SK-N-SH (cell line): ENCODE results near the gene GFRA3.

Experiments used
- EP300 ChIP-seq, 2 experiments: IDR thresholded peaks; 2 replicates each; pipeline versions ENCODE4 v1.4.0 to v1.6.1; 2012; ENCODE audit warnings: borderline replicate concordance in 1 of 2, low read depth in 1 of 2, low read length in 1 of 2
- EZH2phosphoT487 ChIP-seq: fragments of 200-600 bp; sonication (generic); IDR thresholded peaks from 2 replicates; pipeline ENCODE4 v1.6.1; 2017; ENCODE audit warnings: low read depth, mixed run types, mild to moderate bottlenecking, antibody characterized with exemption, moderate library complexity, borderline replicate concordance
- FOSL2 ChIP-seq: IDR thresholded peaks from 2 replicates; pipeline ENCODE4 v1.4.0; 2012; ENCODE audit warnings: low read depth, mild to moderate bottlenecking, moderate library complexity, borderline replicate concordance
- GABPA ChIP-seq: IDR thresholded peaks from 2 replicates; pipeline ENCODE4 v1.4.0; 2012; ENCODE audit warnings: low read depth, mild to moderate bottlenecking
- MXI1 ChIP-seq: IDR thresholded peaks from 2 replicates; pipeline ENCODE4 v1.6.1; 2012; ENCODE audit warnings: mild to moderate bottlenecking, low read depth, low read length, improper control_type of control experiment
- NFIC ChIP-seq: IDR thresholded peaks from 2 replicates; pipeline ENCODE4 v1.4.0; 2012; ENCODE audit warnings: borderline replicate concordance
- POLR2AphosphoS5 ChIP-seq: IDR thresholded peaks from 2 replicates; pipeline ENCODE4 v1.6.1; 2012; ENCODE audit warnings: low read depth, low read length
- TAF1 ChIP-seq: IDR thresholded peaks from 2 replicates; pipeline ENCODE4 v1.6.1; 2012; ENCODE audit warnings: low read depth, mild to moderate bottlenecking, low read length, moderate library complexity, borderline replicate concordance
- TCF12 ChIP-seq: IDR thresholded peaks from 2 replicates; pipeline ENCODE4 v1.4.0; 2012
- YY1 ChIP-seq: IDR thresholded peaks from 2 replicates; pipeline ENCODE4 v1.4.0; 2012; ENCODE audit warnings: low read depth, mild to moderate bottlenecking
- TF ChIP-seq, protein P1 (sequence below): fragments of 200-600 bp; sonication (generic); IDR thresholded peaks from 2 replicates; pipeline ENCODE4 v1.6.1; 2017; ENCODE audit warnings: antibody characterized with exemption, mild to moderate bottlenecking, moderate library complexity
- TF ChIP-seq, protein P2 (sequence below): IDR thresholded peaks from 2 replicates; pipeline ENCODE4 v1.6.1; 2012; ENCODE audit warnings: mild to moderate bottlenecking, low read depth, low read length, moderate library complexity
- TF ChIP-seq, protein P3 (sequence below): fragments of 150-350 bp; IDR thresholded peaks from 2 replicates; pipeline ENCODE4 v1.6.1; 2016; ENCODE audit warnings: mild to moderate bottlenecking, low read depth, low read length

DNA sequence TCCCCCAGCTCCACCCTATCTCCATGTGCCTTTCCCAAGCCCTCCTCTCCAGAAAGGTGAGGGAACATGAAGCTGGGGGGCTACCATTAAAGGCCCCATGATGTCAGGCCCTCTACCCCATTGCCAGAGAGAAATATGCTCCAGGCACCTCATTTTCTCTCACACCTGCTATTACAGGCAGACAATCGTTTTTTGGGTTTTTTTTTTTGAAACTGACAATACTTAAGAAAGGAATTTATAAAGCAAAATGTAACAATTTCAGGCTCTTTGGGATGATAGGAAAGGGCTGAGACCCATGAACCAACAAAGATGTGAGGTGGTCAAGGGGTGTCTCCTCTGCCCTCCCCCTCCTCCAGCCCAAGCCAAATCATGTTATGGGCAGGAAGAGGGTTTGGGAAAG lies 1.5 kb upstream of the GFRA3 start:
- TF ChIP-seq GABPA: no peak
- TF ChIP-seq, protein P1, sequence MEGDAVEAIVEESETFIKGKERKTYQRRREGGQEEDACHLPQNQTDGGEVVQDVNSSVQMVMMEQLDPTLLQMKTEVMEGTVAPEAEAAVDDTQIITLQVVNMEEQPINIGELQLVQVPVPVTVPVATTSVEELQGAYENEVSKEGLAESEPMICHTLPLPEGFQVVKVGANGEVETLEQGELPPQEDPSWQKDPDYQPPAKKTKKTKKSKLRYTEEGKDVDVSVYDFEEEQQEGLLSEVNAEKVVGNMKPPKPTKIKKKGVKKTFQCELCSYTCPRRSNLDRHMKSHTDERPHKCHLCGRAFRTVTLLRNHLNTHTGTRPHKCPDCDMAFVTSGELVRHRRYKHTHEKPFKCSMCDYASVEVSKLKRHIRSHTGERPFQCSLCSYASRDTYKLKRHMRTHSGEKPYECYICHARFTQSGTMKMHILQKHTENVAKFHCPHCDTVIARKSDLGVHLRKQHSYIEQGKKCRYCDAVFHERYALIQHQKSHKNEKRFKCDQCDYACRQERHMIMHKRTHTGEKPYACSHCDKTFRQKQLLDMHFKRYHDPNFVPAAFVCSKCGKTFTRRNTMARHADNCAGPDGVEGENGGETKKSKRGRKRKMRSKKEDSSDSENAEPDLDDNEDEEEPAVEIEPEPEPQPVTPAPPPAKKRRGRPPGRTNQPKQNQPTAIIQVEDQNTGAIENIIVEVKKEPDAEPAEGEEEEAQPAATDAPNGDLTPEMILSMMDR: no peak
- TF ChIP-seq NFIC: no peak
- TF ChIP-seq POLR2AphosphoS5: no peak
- TF ChIP-seq, protein P2, sequence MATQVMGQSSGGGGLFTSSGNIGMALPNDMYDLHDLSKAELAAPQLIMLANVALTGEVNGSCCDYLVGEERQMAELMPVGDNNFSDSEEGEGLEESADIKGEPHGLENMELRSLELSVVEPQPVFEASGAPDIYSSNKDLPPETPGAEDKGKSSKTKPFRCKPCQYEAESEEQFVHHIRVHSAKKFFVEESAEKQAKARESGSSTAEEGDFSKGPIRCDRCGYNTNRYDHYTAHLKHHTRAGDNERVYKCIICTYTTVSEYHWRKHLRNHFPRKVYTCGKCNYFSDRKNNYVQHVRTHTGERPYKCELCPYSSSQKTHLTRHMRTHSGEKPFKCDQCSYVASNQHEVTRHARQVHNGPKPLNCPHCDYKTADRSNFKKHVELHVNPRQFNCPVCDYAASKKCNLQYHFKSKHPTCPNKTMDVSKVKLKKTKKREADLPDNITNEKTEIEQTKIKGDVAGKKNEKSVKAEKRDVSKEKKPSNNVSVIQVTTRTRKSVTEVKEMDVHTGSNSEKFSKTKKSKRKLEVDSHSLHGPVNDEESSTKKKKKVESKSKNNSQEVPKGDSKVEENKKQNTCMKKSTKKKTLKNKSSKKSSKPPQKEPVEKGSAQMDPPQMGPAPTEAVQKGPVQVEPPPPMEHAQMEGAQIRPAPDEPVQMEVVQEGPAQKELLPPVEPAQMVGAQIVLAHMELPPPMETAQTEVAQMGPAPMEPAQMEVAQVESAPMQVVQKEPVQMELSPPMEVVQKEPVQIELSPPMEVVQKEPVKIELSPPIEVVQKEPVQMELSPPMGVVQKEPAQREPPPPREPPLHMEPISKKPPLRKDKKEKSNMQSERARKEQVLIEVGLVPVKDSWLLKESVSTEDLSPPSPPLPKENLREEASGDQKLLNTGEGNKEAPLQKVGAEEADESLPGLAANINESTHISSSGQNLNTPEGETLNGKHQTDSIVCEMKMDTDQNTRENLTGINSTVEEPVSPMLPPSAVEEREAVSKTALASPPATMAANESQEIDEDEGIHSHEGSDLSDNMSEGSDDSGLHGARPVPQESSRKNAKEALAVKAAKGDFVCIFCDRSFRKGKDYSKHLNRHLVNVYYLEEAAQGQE: no peak
- TF ChIP-seq TAF1: no peak
- TF ChIP-seq, protein P3, sequence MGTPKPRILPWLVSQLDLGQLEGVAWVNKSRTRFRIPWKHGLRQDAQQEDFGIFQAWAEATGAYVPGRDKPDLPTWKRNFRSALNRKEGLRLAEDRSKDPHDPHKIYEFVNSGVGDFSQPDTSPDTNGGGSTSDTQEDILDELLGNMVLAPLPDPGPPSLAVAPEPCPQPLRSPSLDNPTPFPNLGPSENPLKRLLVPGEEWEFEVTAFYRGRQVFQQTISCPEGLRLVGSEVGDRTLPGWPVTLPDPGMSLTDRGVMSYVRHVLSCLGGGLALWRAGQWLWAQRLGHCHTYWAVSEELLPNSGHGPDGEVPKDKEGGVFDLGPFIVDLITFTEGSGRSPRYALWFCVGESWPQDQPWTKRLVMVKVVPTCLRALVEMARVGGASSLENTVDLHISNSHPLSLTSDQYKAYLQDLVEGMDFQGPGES: no peak
- TF ChIP-seq MXI1: peak; percentile 10; the same call in 1 of the 2 replicates
- TF ChIP-seq TCF12: no peak
- no peak for TF ChIP-seq YY1
- no peak for TF ChIP-seq EZH2phosphoT487
- TF ChIP-seq EP300 (IDR thresholded peaks at IDR 0.05; ENCODE audit: borderline replicate concordance in 1 of 2, low read depth in 1 of 2, low read length in 1 of 2): no peak
- no peak for TF ChIP-seq FOSL2
